Panc1 (cell line): Measurements from ENCODE around the gene SDK2. TPM values are rescaled to one million over a fixed set of nuclear protein-coding genes. Genes with fewer than 3 reads are reported as not detected.

ENCODE experiments used
- ATAC-seq: fragments of 200-7000 bp; cut with Tn5 transposase; 2 replicates; pipeline ENCODE4 v1.9.1; 2020; ENCODE audit warnings: mild to moderate bottlenecking, moderate library complexity
- BruUV-seq: library from RNA; stranded (reverse); fragments of 400-500 nt; replicated peaks from 2 replicates; lab custom pipeline; 2021; lab: Mats Ljungman, UMichigan
- CTCF ChIA-PET: fragments of 300-600 bp; sonication (Branson Sonifier 250); formaldehyde crosslinking; loops from one replicate; lab custom pipeline; 2022; ENCODE audit warnings: antibody characterized with exemption; lab: Charles Lee
- POLR2A ChIA-PET: fragments of 300-600 bp; sonication (Branson Sonifier 250); formaldehyde crosslinking; loops from one replicate; lab custom pipeline; 2022; ENCODE audit warnings: antibody characterized with exemption; lab: Charles Lee
- DNase-seq: peaks from one replicate; pipeline ENCODE4 v3.0.0-alpha.2; 2010; ENCODE audit warnings: low read depth, low spot score
- H3K27ac ChIP-seq: 2 replicates; pipeline ENCODE4 v1.5.1; 2011; ENCODE audit warnings: mild to moderate bottlenecking, low read length, inconsistent platforms
- H3K27me3 ChIP-seq: fragments of 200-500 bp; sonication (Bioruptor generic); 2 replicates; pipeline ENCODE4 v1.6.0; 2014; ENCODE audit warnings: low read length, inconsistent platforms; ENCODE audit not compliant: control insufficient read depth, insufficient read depth
- H3K36me3 ChIP-seq: fragments of 200-500 bp; sonication (Bioruptor generic); 2 replicates; pipeline ENCODE4 v1.5.1; 2014; ENCODE audit warnings: inconsistent platforms, mild to moderate bottlenecking, low read length, moderate library complexity; ENCODE audit not compliant: control insufficient read depth, insufficient read depth
- H3K4me1 ChIP-seq: 2 replicates; pipeline ENCODE4 v1.5.1; 2011; ENCODE audit warnings: inconsistent platforms, mild to moderate bottlenecking, low read length, moderate library complexity; ENCODE audit not compliant: control insufficient read depth, insufficient read depth
- H3K4me3 ChIP-seq, 2 experiments: 2 replicates each; pipeline ENCODE4 v1.5.1; 2011 to 2012; ENCODE audit warnings: low read depth in 2 of 2, low read length in 2 of 2, mild to moderate bottlenecking in 2 of 2, inconsistent platforms in 1 of 2, moderate library complexity in 1 of 2
- H3K9me3 ChIP-seq: fragments of 200-500 bp; sonication (Bioruptor generic); 2 replicates; pipeline ENCODE4 v1.5.1; 2014; ENCODE audit warnings: low read depth, mild to moderate bottlenecking, inconsistent platforms, low read length, moderate library complexity; ENCODE audit not compliant: control insufficient read depth, insufficient read depth
- POLR2AphosphoS5 ChIP-seq: IDR thresholded peaks from 2 replicates; pipeline ENCODE4 v1.6.1; 2012; ENCODE audit warnings: mild to moderate bottlenecking, low read depth, low read length, moderate library complexity
- SIN3A ChIP-seq: IDR thresholded peaks from 2 replicates; pipeline ENCODE4 v1.6.1; 2012; ENCODE audit warnings: low read depth, mild to moderate bottlenecking, low read length, moderate library complexity, borderline replicate concordance; ENCODE audit not compliant: insufficient read depth
- in situ Hi-C: cut with HindIII; loops from 2 replicates; pipeline ENCODE4 v1.10.0; 2016; ENCODE audit warnings: low sequenced_read_pairs, low pct_unique_long_range_greater_than_20kb
- intact Hi-C: fragments of 100-400 bp; cut with micrococcal nuclease; formaldehyde crosslinking; loops from one replicate; pipeline ENCODE4 v1.10.0; 2022; ENCODE audit not compliant: unreplicated experiment
- total RNA-seq: library from RNA; stranded (reverse); gene quantifications from one replicate; pipeline ENCODE4 v1.2.1, GENCODE V29; 2021; ENCODE audit not compliant: unreplicated experiment
- TF ChIP-seq, protein P1 (sequence below), 2 experiments: IDR thresholded peaks; 2 replicates each; pipeline ENCODE4 v1.6.1; 2011 to 2012; ENCODE audit warnings: low read depth in 2 of 2, control low read depth in 1 of 2, low read length in 1 of 2, mild to moderate bottlenecking in 1 of 2, moderate library complexity in 1 of 2; ENCODE audit not compliant: insufficient read depth in 1 of 2
- TF ChIP-seq, protein P2 (sequence below): fragments of 450-650 bp; IDR thresholded peaks from 2 replicates; pipeline ENCODE4 v1.5.1; 2017; ENCODE audit warnings: mild to moderate bottlenecking

SDK2 gene
- total RNA-seq, 1 experiment from 2014 or later = 0.41 TPM

DNA sequence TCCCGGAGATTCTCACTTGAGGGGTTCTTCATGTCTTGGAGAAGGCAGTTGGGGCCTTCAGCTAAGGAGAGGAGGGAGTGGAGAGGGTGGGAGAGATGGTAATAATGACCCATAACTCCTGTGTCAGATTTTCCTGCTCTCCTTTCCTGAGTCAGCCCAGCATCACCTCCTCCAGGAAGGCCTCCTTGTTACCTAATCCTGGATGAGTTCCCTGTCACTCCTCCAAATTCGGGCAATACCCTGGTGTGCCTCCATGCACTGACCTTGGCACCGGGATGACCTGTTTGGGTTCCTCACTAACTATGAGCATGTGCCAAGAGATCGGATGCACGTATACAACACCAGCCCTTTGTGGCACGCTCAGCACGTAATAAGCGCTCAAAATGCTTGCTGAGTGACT lies 38.8 kb downstream of the SDK2 start:
- POLR2A ChIA-PET = no interaction called here
- no peak overlapping the region for H3K4me3 ChIP-seq
- H3K9me3 ChIP-seq = no peaks in the 10 kb centered on the region
- H3K27me3 ChIP-seq = no peaks in the 10 kb centered on the region; the same call in 1 of the 2 replicates
- no TSS peak for BruUV-seq
- no peaks in the 10 kb centered on the region for H3K36me3 ChIP-seq
- H3K4me1 ChIP-seq = no peaks in the 10 kb centered on the region
- no peak for TF ChIP-seq SIN3A
- no peak for TF ChIP-seq POLR2AphosphoS5
- TF ChIP-seq, protein P1, sequence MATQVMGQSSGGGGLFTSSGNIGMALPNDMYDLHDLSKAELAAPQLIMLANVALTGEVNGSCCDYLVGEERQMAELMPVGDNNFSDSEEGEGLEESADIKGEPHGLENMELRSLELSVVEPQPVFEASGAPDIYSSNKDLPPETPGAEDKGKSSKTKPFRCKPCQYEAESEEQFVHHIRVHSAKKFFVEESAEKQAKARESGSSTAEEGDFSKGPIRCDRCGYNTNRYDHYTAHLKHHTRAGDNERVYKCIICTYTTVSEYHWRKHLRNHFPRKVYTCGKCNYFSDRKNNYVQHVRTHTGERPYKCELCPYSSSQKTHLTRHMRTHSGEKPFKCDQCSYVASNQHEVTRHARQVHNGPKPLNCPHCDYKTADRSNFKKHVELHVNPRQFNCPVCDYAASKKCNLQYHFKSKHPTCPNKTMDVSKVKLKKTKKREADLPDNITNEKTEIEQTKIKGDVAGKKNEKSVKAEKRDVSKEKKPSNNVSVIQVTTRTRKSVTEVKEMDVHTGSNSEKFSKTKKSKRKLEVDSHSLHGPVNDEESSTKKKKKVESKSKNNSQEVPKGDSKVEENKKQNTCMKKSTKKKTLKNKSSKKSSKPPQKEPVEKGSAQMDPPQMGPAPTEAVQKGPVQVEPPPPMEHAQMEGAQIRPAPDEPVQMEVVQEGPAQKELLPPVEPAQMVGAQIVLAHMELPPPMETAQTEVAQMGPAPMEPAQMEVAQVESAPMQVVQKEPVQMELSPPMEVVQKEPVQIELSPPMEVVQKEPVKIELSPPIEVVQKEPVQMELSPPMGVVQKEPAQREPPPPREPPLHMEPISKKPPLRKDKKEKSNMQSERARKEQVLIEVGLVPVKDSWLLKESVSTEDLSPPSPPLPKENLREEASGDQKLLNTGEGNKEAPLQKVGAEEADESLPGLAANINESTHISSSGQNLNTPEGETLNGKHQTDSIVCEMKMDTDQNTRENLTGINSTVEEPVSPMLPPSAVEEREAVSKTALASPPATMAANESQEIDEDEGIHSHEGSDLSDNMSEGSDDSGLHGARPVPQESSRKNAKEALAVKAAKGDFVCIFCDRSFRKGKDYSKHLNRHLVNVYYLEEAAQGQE (IDR thresholded peaks at IDR 0.05; ENCODE audit: insufficient read depth in 1 of 2, low read depth in 2 of 2, low read length in 1 of 2) = no peak
- CTCF ChIA-PET = no interaction called here
- no peak for DNase-seq
- in situ Hi-C loops = no loop called here
- intact Hi-C loops = no loop called here
- ATAC-seq = no peak
- H3K27ac ChIP-seq = no peak overlapping the region

DNA sequence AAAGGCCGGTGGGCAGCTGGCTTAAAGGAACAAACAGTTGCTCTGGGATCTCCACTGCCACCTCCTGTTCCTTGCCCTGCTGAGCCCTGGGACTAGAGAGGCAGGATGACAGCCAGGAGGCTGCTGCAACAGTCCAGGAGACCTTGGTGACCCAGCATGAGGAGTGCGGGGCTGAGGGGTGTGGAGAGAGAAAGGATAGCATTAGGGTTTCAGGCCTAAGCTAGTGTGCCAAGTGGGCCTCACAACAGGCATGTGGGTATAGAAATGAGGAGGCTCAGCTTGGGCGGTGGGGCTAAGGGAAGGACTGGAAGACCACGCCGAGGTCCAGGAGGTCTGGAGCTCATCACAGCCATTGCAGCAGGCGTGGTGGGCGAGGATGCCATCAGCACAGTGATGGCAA lies 39.8 kb downstream of the SDK2 start:
- TF ChIP-seq, protein P2, sequence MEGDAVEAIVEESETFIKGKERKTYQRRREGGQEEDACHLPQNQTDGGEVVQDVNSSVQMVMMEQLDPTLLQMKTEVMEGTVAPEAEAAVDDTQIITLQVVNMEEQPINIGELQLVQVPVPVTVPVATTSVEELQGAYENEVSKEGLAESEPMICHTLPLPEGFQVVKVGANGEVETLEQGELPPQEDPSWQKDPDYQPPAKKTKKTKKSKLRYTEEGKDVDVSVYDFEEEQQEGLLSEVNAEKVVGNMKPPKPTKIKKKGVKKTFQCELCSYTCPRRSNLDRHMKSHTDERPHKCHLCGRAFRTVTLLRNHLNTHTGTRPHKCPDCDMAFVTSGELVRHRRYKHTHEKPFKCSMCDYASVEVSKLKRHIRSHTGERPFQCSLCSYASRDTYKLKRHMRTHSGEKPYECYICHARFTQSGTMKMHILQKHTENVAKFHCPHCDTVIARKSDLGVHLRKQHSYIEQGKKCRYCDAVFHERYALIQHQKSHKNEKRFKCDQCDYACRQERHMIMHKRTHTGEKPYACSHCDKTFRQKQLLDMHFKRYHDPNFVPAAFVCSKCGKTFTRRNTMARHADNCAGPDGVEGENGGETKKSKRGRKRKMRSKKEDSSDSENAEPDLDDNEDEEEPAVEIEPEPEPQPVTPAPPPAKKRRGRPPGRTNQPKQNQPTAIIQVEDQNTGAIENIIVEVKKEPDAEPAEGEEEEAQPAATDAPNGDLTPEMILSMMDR = no peak
- TF ChIP-seq POLR2AphosphoS5 = no peak
- TF ChIP-seq, protein P1 (IDR thresholded peaks at IDR 0.05; ENCODE audit: insufficient read depth in 1 of 2, low read depth in 2 of 2, low read length in 1 of 2) = no peak
- in situ Hi-C loops (no loop called here), intact Hi-C loops (no loop called here)
- no peaks in the 10 kb centered on the region for H3K9me3 ChIP-seq
- ChIA-PET CTCF (no interaction called here), POLR2A (no interaction called here)
- no peak overlapping the region for H3K27ac ChIP-seq
- no peak overlapping the region for H3K4me3 ChIP-seq
- DNase-seq (no peak), ATAC-seq (no peak)
- BruUV-seq = no TSS peak
- no peaks in the 10 kb centered on the region for H3K36me3 ChIP-seq
- H3K4me1 ChIP-seq = no peaks in the 10 kb centered on the region
- no peaks in the 10 kb centered on the region; the same call in 1 of the 2 replicates for H3K27me3 ChIP-seq
